SK-N-SH (cell line): ENCODE results near the gene DPP10. TPM values are rescaled to one million over a fixed set of nuclear protein-coding genes. Genes with fewer than 3 reads are reported as not detected.

Source experiments
- CTCF ChIA-PET: fragments of 300-600, 350-600 bp; formaldehyde crosslinking; extraction: SDS; loops from one replicate; lab custom pipeline; 2021; lab: Yijun Ruan, JAX
- POLR2A ChIA-PET: fragments of 350-600 bp; sonication (Branson Sonifier 250); formaldehyde crosslinking; extraction: SDS; loops from one replicate; lab custom pipeline; 2020; ENCODE audit warnings: antibody characterized with exemption, inconsistent platforms; lab: Yijun Ruan, JAX
- DNase-seq: peaks from one replicate; pipeline ENCODE4 v3.0.0; 2012
- H2AFZ ChIP-seq: fragments of 200-600 bp; sonication (generic); 2 replicates; pipeline ENCODE4 v1.8.1; 2016; ENCODE audit warnings: antibody characterized with exemption, mild to moderate bottlenecking, low read depth
- H3F3A ChIP-seq: fragments of 200-600 bp; sonication (generic); replicated peaks from 2 replicates; pipeline ENCODE3; 2016; ENCODE audit warnings: antibody characterized with exemption, mild to moderate bottlenecking; ENCODE audit not compliant: insufficient read depth
- H3K27ac ChIP-seq, 2 experiments: fragments of 200-500 bp in 1 of 2; fragments of 200-600 bp in 1 of 2; sonication (Bioruptor generic) in 1 of 2; sonication (generic), shearing (Covaris generic) in 1 of 2; 2 replicates each; pipeline versions ENCODE4 v1.5.1 to v1.6.1; 2014 to 2016; ENCODE audit warnings: low read depth in 2 of 2, inconsistent platforms in 1 of 2, low read length in 1 of 2, mild to moderate bottlenecking in 1 of 2, mixed read lengths in 1 of 2
- H3K27me3 ChIP-seq: fragments of 200-600 bp; sonication (generic), shearing (Covaris generic); 2 replicates; pipeline ENCODE4 v1.6.1; 2016; ENCODE audit warnings: mixed run types; ENCODE audit not compliant: insufficient read depth
- H3K36me3 ChIP-seq, 2 experiments: fragments of 200-500 bp in 1 of 2; fragments of 200-600 bp in 1 of 2; sonication (Bioruptor generic) in 1 of 2; sonication (generic) in 1 of 2; replicated peaks in 1 of 2; 2 replicates each; pipeline versions ENCODE3 to v1.5.1; 2014 to 2016; ENCODE audit warnings: low read length in 1 of 2, mild to moderate bottlenecking in 1 of 2; ENCODE audit not compliant: insufficient read depth in 2 of 2, control insufficient read depth in 1 of 2
- H3K4me1 ChIP-seq, 2 experiments: fragments of 200-500 bp in 1 of 2; fragments of 200-600 bp in 1 of 2; sonication (Bioruptor generic) in 1 of 2; sonication (generic), shearing (Covaris generic) in 1 of 2; 2 replicates each; pipeline versions ENCODE4 v1.5.1 to v1.6.1; 2014 to 2016; ENCODE audit warnings: low read depth in 1 of 2, low read length in 1 of 2, mixed run types in 1 of 2; ENCODE audit not compliant: insufficient read depth in 2 of 2, control insufficient read depth in 1 of 2
- H3K4me2 ChIP-seq: fragments of 200-600 bp; sonication (generic), shearing (Covaris generic); 2 replicates; pipeline ENCODE4 v1.6.1; 2017; ENCODE audit warnings: mixed run types
- H3K4me3 ChIP-seq, 2 experiments: fragments of 200-500 bp in 1 of 2; fragments of 200-600 bp in 1 of 2; sonication (Bioruptor generic) in 1 of 2; sonication (generic), shearing (Covaris generic) in 1 of 2; 2 replicates each; pipeline versions ENCODE4 v1.5.1 to v1.8.1; 2014 to 2016; ENCODE audit warnings: low read depth in 2 of 2, inconsistent platforms in 1 of 2, low read length in 1 of 2, mild to moderate bottlenecking in 1 of 2, mixed read lengths in 1 of 2, moderate library complexity in 1 of 2
- H3K79me2 ChIP-seq: fragments of 200-600 bp; sonication (generic); 2 replicates; pipeline ENCODE4 v1.8.1; 2017; ENCODE audit warnings: mild to moderate bottlenecking; ENCODE audit not compliant: insufficient read depth
- H3K9ac ChIP-seq: fragments of 200-600 bp; sonication (generic); 2 replicates; pipeline ENCODE4 v1.6.1; 2017; ENCODE audit warnings: mixed run types
- H3K9me2 ChIP-seq: fragments of 200-600 bp; sonication (generic); 2 replicates; pipeline ENCODE4 v1.6.1; 2017; ENCODE audit warnings: mixed run types
- H3K9me3 ChIP-seq: fragments of 200-600 bp; sonication (generic); 2 replicates; pipeline ENCODE4 v1.6.1; 2017; ENCODE audit warnings: mixed run types, mild to moderate bottlenecking, moderate library complexity
- H4K20me1 ChIP-seq: fragments of 200-600 bp; sonication (generic); 2 replicates; pipeline ENCODE4 v1.6.1; 2017; ENCODE audit warnings: mild to moderate bottlenecking, mixed run types; ENCODE audit not compliant: insufficient read depth
- CHD2 ChIP-seq: fragments of 150-350 bp; IDR thresholded peaks from 2 replicates; pipeline ENCODE4 v1.6.1; 2018; ENCODE audit warnings: low read length; ENCODE audit not compliant: partially characterized antibody
- FOSL2 ChIP-seq: IDR thresholded peaks from 2 replicates; pipeline ENCODE4 v1.4.0; 2012; ENCODE audit warnings: low read depth, mild to moderate bottlenecking, moderate library complexity, borderline replicate concordance
- FOXJ3 ChIP-seq: sonication (generic); formaldehyde crosslinking; IDR thresholded peaks from 2 replicates; pipeline ENCODE4 v1.5.1; 2020; ENCODE audit warnings: mild to moderate bottlenecking, missing genetic modification reagents
- FOXM1 ChIP-seq: IDR thresholded peaks from 2 replicates; pipeline ENCODE4 v1.4.0; 2012; ENCODE audit warnings: low read depth, mild to moderate bottlenecking
- GABPA ChIP-seq: IDR thresholded peaks from 2 replicates; pipeline ENCODE4 v1.4.0; 2012; ENCODE audit warnings: low read depth, mild to moderate bottlenecking
- GATA2 ChIP-seq: sonication (generic); formaldehyde crosslinking; IDR thresholded peaks from 2 replicates; pipeline ENCODE4 v1.5.0; 2020; ENCODE audit warnings: mild to moderate bottlenecking, missing genetic modification reagents
- IRF3 ChIP-seq: fragments of 150-350 bp; IDR thresholded peaks from 2 replicates; pipeline ENCODE4 v1.6.1; 2016; ENCODE audit warnings: mild to moderate bottlenecking, low read depth, low read length
- MEF2A ChIP-seq: IDR thresholded peaks from 2 replicates; pipeline ENCODE4 v1.4.0; 2012; ENCODE audit warnings: low read depth, borderline replicate concordance
- MXI1 ChIP-seq: IDR thresholded peaks from 2 replicates; pipeline ENCODE4 v1.6.1; 2012; ENCODE audit warnings: mild to moderate bottlenecking, low read depth, low read length, improper control_type of control experiment
- NFIC ChIP-seq: IDR thresholded peaks from 2 replicates; pipeline ENCODE4 v1.4.0; 2012; ENCODE audit warnings: borderline replicate concordance
- RAD21 ChIP-seq: IDR thresholded peaks from 2 replicates; pipeline ENCODE4 v1.6.1; 2012; ENCODE audit warnings: mild to moderate bottlenecking, low read length
- RCOR1 ChIP-seq: fragments of 150-350 bp; IDR thresholded peaks from 2 replicates; pipeline ENCODE4 v1.6.1; 2017; ENCODE audit warnings: antibody characterized with exemption, low read length
- TAF1 ChIP-seq: IDR thresholded peaks from 2 replicates; pipeline ENCODE4 v1.6.1; 2012; ENCODE audit warnings: low read depth, mild to moderate bottlenecking, low read length, moderate library complexity, borderline replicate concordance
- TCF12 ChIP-seq: IDR thresholded peaks from 2 replicates; pipeline ENCODE4 v1.4.0; 2012
- TEAD4 ChIP-seq: IDR thresholded peaks from 2 replicates; pipeline ENCODE4 v1.4.0; 2012; ENCODE audit warnings: mild to moderate bottlenecking, borderline replicate concordance; ENCODE audit not compliant: insufficient read depth
- YY1 ChIP-seq: IDR thresholded peaks from 2 replicates; pipeline ENCODE4 v1.4.0; 2012; ENCODE audit warnings: low read depth, mild to moderate bottlenecking
- WGBS: methylation state at CpG from one replicate; pipeline ENCODE4 v1.1.6; 2017; ENCODE audit warnings: low lambda C conversion rate; 5-methylcytosine and 5-hydroxymethylcytosine counted together
- polyA plus RNA-seq, 3 experiments: library from polyadenylated mRNA; depleted of rRNA; stranded (reverse); fragments of >200 nt; gene quantifications; 2 replicates each; pipeline ENCODE4 v1.2.3, GENCODE V29; 2012
- TF ChIP-seq, protein P1 (sequence below): fragments of 150-350 bp; IDR thresholded peaks from 2 replicates; pipeline ENCODE4 v1.6.1; 2017; ENCODE audit warnings: antibody characterized with exemption, low read length, low read depth, borderline replicate concordance
- TF ChIP-seq, protein P2 (sequence below): IDR thresholded peaks from 2 replicates; pipeline ENCODE4 v1.6.1; 2012; ENCODE audit warnings: mild to moderate bottlenecking, low read depth, low read length, moderate library complexity

Gene DPP10
- polyA plus RNA-seq, 1 of the 3 experiments (the other 2 are of a cell fraction), result not detected

- Histone ChIP-seq H3K27ac (no peak overlapping the region), H3K9me3 (no peaks in the 10 kb centered on the region), H3K9me2 (no peaks in the 10 kb centered on the region), H3K9ac (no peak overlapping the region), H3K4me2 (no peak overlapping the region), H3K4me1 (no peaks in the 10 kb centered on the region)
- POLR2A ChIA-PET, result no interaction called here
- WGBS, result 15% methylated on average over 2 of the region's 2 CpGs
- TF ChIP-seq RAD21 (no peak), NFIC (no peak), CHD2 (no peak), FOXM1 (no peak), TCF12 (no peak), YY1 (no peak), RCOR1 (no peak), FOSL2 (no peak), GABPA (no peak), GATA2 (no peak), FOXJ3 (CRISPR knock-in tag) (no peak)
- TF ChIP-seq, protein P1, sequence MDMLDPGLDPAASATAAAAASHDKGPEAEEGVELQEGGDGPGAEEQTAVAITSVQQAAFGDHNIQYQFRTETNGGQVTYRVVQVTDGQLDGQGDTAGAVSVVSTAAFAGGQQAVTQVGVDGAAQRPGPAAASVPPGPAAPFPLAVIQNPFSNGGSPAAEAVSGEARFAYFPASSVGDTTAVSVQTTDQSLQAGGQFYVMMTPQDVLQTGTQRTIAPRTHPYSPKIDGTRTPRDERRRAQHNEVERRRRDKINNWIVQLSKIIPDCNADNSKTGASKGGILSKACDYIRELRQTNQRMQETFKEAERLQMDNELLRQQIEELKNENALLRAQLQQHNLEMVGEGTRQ, result no peak
- TF ChIP-seq, protein P2, sequence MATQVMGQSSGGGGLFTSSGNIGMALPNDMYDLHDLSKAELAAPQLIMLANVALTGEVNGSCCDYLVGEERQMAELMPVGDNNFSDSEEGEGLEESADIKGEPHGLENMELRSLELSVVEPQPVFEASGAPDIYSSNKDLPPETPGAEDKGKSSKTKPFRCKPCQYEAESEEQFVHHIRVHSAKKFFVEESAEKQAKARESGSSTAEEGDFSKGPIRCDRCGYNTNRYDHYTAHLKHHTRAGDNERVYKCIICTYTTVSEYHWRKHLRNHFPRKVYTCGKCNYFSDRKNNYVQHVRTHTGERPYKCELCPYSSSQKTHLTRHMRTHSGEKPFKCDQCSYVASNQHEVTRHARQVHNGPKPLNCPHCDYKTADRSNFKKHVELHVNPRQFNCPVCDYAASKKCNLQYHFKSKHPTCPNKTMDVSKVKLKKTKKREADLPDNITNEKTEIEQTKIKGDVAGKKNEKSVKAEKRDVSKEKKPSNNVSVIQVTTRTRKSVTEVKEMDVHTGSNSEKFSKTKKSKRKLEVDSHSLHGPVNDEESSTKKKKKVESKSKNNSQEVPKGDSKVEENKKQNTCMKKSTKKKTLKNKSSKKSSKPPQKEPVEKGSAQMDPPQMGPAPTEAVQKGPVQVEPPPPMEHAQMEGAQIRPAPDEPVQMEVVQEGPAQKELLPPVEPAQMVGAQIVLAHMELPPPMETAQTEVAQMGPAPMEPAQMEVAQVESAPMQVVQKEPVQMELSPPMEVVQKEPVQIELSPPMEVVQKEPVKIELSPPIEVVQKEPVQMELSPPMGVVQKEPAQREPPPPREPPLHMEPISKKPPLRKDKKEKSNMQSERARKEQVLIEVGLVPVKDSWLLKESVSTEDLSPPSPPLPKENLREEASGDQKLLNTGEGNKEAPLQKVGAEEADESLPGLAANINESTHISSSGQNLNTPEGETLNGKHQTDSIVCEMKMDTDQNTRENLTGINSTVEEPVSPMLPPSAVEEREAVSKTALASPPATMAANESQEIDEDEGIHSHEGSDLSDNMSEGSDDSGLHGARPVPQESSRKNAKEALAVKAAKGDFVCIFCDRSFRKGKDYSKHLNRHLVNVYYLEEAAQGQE, result no peak
- TF ChIP-seq, all 33 proteins: peak for 0
- H3K36me3 ChIP-seq, result no peaks in the 10 kb centered on the region
- CTCF ChIA-PET, result no interaction called here
- no peak overlapping the region for H2AFZ ChIP-seq
- no peaks in the 10 kb centered on the region for H3F3A ChIP-seq
- H3K4me3 ChIP-seq, result no peak overlapping the region
- H3K27me3 ChIP-seq, result no peaks in the 10 kb centered on the region
- H3K79me2 ChIP-seq, result no peaks in the 10 kb centered on the region
- DNase-seq, result no peak
- no peaks in the 10 kb centered on the region for H4K20me1 ChIP-seq
Observed at GRCh38 chr2:115481842-115482241, 1039.4 kb downstream of the DPP10 start.

DNA sequence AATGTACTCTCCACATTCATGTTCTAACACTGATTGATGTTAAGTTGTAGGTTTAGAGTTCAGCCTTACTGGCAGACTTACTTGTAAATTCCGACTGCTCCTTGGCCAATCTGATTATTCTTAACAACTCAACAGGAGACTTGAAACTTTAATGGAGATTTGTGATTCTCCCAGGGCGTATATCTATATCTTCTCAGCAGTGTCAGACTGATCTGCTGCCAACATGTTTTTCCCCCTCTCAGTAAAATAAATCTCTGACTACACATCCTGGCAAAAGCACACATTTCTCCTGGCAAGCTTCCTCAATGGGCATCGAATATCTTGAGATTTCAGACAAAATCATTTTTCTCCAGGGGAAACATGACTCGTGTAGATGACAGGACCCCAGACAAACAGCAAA lies 1041.2 kb downstream of the DPP10 start:
- CTCF ChIA-PET, result no interaction called here
- Histone ChIP-seq H3K4me2 (no peak overlapping the region), H3K9me3 (no peaks in the 10 kb centered on the region), H3K9me2 (no peaks in the 10 kb centered on the region), H3K27ac (no peak overlapping the region), H3K4me1 (no peaks in the 10 kb centered on the region), H3K4me3 (no peak overlapping the region), H3K79me2 (no peaks in the 10 kb centered on the region), H3K36me3 (no peaks in the 10 kb centered on the region), H3F3A (no peaks in the 10 kb centered on the region), H4K20me1 (no peaks in the 10 kb centered on the region), H3K9ac (no peak overlapping the region), H3K27me3 (no peaks in the 10 kb centered on the region), H2AFZ (no peak overlapping the region)
- 13% methylated on average over 4 of the region's 4 CpGs for WGBS
- DNase-seq, result no peak
- POLR2A ChIA-PET, result no interaction called here
- TF ChIP-seq RCOR1 (no peak), IRF3 (no peak), TAF1 (no peak), YY1 (no peak), MXI1 (no peak), NFIC (no peak), TEAD4 (no peak), MEF2A (no peak), GABPA (no peak)
- TF ChIP-seq, protein P2, result no peak
